Measurements from ENCODE around the gene SOX14. TPM values are rescaled to one million over a fixed set of nuclear protein-coding genes. Genes with fewer than 3 reads are reported as not detected.

Gene SOX14
- polyA plus RNA-seq: not detected

DNA sequence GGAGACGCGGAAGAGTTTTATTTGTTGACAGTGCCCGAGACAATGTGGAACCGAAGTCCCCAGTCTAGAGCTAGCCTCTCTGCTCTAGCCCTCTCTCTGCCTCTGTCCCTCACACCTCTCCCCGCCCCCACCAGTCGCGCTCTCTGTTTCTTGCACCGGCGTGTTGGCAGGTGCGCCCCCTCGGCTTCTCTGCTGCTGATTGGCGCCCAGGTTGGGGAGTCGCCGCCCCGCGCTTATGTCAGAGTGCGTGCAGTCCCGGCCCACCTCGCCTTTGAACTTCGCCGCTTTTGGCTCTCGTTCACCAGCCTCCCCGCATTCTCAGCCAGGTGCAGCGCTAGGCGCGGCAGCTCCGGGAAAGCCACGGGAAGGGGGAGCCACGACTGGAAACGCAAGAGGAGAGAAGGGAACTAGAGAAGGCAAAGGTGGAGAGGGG is at the start of gene SOX14:
Gene SOX14 (plus strand): TSS at position 315 of the 433 bp plus-strand sequence. CDS start 470 bp downstream, outside the sequence.
- Mint-ChIP-seq H3K4me3 (no peak within 1 kb of the TSS), H3K4me1 (peaks cover 0 to 1% (median 0%) of the 10 kb centered on the region in 3 donors), H3K36me3 (peaks cover 1% of the 10 kb centered on the region), H3K27ac (no peak within 1 kb of the TSS), H3K9me3 (no peaks in the 10 kb centered on the region), H3K27me3 (peaks cover 65% of the 10 kb centered on the region)

DNA sequence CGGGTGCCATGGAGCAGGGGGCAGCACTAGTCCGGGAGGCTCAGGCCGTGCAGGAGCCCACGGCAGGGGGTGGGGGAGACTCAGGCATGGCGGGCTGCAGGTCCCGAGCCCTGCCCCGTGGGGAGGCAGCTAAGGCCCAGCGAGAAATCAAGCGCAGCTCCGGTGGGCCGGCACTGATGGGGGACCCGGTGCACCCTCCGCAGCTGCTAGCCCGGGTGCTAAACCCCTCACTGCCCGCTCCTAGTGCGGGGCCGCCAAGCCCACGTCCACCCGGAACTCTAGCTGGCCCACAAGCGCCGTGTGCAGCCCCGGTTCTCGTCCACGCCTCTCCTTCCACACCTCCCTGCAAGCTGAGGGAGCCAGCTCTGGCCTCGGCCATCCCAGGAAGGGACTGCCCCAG is 49.6 kb upstream of the SOX14 start:
- H3K4me3 Mint-ChIP-seq: no peak overlapping the region
- H3K27me3 Mint-ChIP-seq: no peaks in the 10 kb centered on the region
- no peak overlapping the region for H3K27ac Mint-ChIP-seq
- H3K36me3 Mint-ChIP-seq: peaks cover 2% of the 10 kb centered on the region
- H3K4me1 Mint-ChIP-seq: no peaks in the 10 kb centered on the region
- peaks cover 5 to 29% (median 12%) of the 10 kb centered on the region in 3 donors for H3K9me3 Mint-ChIP-seq

DNA sequence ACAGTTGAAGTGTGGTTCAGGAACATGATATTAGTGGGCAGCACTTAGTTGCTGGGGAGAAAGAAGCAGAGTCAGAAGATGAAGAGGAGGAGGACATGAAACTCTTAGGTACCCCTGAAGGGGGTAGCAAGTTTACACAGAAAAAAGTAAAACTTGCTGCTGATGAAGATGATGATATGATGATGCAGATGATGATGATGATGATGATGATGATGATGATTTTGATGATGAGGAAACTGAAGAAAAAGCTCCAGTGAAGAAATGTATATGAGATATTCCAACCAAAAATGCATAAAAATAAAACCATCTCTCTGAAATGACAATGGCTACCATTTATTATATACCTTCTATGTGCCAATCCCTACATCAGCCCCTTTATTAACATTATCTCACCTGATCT is 39.9 kb upstream of the SOX14 start:
- H3K27me3 Mint-ChIP-seq: no peaks in the 10 kb centered on the region
- no peaks in the 10 kb centered on the region for H3K36me3 Mint-ChIP-seq
- H3K4me3 Mint-ChIP-seq: no peak overlapping the region
- peak overlapping the region in 1 of 3 donors; percentile 71 for H3K27ac Mint-ChIP-seq
- H3K9me3 Mint-ChIP-seq: peaks cover 3 to 16% (median 4%) of the 10 kb centered on the region in 3 donors
- H3K4me1 Mint-ChIP-seq: no peaks in the 10 kb centered on the region

DNA sequence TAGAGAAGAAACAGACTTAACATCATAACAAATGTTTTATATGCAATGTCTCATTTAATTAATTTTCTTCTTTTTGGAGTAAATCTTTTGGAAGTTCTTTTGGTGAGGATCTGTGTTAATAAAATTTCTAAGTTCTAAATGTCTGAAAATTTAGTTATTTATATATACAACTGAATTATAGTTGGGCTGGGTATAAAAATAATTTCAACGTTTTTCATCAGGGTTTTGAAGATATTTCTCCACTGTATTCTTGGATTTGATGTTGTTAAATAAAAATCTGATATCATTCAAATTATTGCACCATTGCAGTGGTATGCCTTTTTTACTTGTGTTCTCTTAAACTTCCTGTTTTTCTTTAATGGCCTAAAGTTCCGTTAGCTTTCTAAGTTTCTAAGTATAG is 26.9 kb upstream of the SOX14 start:
- Mint-ChIP-seq H3K4me3 (no peak overlapping the region), H3K27ac (peak overlapping the region in 1 of 3 donors; percentile 15), H3K27me3 (no peaks in the 10 kb centered on the region), H3K36me3 (no peaks in the 10 kb centered on the region), H3K9me3 (peaks cover 12 to 35% (median 18%) of the 10 kb centered on the region in 3 donors), H3K4me1 (no peaks in the 10 kb centered on the region)

DNA sequence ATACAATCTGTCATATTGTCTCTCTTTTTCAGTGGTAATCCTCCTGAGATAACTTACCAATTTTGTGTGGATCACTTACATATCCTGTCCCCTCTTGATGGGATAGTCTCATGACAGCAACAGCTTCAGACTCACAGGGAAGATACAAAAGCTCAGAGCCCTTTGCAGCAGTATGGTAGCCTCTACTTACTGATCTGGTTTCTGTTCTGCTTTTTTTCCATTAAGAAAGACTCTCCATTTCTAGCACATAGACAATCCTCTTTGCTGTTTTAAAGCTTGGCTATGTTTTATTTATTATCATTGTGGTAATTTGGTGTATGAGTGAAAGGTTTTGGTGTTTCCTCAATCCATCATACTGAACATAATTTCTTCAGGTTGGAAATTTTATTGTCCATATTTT is 25.4 kb upstream of the SOX14 start:
- no peak overlapping the region for H3K27ac Mint-ChIP-seq
- H3K27me3 Mint-ChIP-seq: no peaks in the 10 kb centered on the region
- peaks cover 8 to 31% (median 18%) of the 10 kb centered on the region in 3 donors for H3K9me3 Mint-ChIP-seq
- H3K4me3 Mint-ChIP-seq: no peak overlapping the region
- peaks cover 1% of the 10 kb centered on the region for H3K36me3 Mint-ChIP-seq
- no peaks in the 10 kb centered on the region for H3K4me1 Mint-ChIP-seq

DNA sequence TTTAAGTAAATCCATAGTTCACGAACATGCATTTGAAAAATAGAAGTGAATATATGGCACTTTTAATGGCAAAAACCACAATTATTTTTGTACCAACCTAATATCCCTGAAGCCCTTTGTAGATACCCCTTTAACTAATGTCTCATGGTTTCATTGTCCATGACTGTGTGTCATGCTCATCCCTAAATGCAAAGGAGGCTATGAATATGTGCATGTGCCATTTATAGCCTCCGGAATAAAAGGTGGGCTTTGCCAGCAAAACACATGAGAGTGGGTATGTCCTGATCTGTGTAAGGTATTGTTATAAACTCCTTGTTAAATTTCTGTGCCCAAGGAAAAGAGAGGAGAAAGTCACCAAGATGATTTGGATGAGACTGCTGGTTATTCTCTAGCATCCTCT is 20.5 kb upstream of the SOX14 start:
- Mint-ChIP-seq H3K36me3 (peaks cover 1% of the 10 kb centered on the region), H3K9me3 (peaks cover 1 to 2% (median 2%) of the 10 kb centered on the region in 3 donors), H3K4me1 (no peaks in the 10 kb centered on the region), H3K4me3 (no peak overlapping the region), H3K27ac (no peak overlapping the region), H3K27me3 (no peaks in the 10 kb centered on the region)

DNA sequence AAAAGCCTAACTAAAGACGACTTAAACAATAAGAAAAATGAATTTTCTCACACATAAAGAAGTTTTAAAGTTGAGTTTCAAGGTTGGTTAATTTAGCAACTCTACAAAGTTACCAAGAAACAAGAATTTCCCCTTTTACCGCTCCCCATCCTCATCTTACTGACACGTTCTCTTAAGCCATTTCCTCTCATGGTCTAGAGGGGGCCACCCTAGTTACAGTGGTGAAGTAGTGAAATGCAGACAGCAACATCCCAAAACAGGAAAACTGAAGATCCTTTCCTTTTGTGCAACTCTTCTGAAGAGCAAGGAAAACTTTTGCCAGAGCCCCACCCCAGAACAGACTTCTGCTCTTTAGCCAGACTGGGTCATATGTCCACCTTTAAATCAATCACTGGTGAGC is 17.3 kb upstream of the SOX14 start:
- Mint-ChIP-seq H3K4me1 (peaks cover 0 to 2% (median 0%) of the 10 kb centered on the region in 3 donors), H3K9me3 (no peaks in the 10 kb centered on the region), H3K36me3 (peaks cover 1% of the 10 kb centered on the region), H3K27me3 (no peaks in the 10 kb centered on the region), H3K4me3 (no peak overlapping the region), H3K27ac (no peak overlapping the region)

DNA sequence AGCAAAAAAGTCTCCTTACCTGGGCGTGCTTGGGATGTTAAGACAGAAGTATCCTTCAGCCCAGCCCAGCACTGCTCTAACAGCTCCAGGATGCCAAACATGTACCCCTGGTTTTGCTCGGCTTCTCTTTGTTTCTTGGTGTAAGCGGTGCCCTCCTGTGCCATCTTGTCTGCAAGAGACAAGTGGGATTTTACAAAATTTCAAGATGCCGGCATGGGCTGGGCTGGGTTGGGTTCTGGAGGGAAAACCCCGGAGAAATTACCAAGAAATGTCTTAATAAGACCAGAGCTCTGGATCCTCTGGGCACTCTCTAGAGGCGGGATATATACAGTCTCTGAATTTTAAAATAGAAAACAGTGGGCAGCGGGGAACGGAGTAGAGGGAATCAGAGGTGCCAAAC is 4.6 kb upstream of the SOX14 start:
- peaks cover 3% of the 10 kb centered on the region for H3K36me3 Mint-ChIP-seq
- H3K9me3 Mint-ChIP-seq: peaks cover 0 to 5% (median 0%) of the 10 kb centered on the region in 3 donors
- H3K4me3 Mint-ChIP-seq: no peak overlapping the region
- H3K27ac Mint-ChIP-seq: no peak overlapping the region
- no peaks in the 10 kb centered on the region for H3K4me1 Mint-ChIP-seq
- H3K27me3 Mint-ChIP-seq: peaks cover 35% of the 10 kb centered on the region

DNA sequence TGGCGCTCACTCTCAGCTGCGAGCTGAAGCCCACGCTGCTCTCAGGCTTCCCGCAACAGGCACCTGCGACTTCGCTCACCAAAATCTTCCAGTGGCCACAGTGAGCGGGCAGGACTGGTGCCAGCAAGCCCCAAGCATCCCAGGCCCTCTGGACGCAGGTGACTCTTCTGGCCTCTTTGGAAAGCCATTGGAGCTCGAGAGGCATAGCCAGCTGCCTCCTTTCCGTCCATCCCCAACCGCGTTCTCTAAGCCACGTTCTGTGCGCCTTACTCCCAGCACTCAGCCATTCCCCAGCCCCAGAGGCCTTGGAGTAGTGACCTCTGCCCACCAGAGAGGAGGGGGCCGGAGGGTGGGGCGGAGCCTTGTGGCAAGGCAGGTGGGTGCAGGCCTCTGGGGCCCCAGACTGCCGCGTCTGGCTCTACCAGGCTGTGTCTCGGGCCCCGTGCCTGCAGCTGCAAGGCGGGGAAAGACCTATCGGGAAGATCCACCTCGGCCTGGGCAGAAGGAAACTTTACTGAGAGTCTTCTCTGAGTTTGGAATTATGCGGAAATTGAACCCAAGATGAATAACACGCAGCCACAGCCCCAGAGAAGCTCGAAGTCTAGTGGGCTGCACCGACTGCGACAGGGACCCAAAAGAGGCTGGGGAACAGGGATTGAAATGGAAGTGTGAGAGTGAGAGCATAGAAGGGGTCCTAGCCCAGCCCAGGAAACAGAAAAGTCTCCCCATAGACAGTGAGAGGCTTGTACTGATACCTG is 3.6 kb upstream of the SOX14 start:
- Mint-ChIP-seq H3K27me3 (peaks cover 37% of the 10 kb centered on the region), H3K4me1 (no peaks in the 10 kb centered on the region), H3K4me3 (no peak overlapping the region), H3K9me3 (peaks cover 0 to 2% (median 0%) of the 10 kb centered on the region in 3 donors), H3K36me3 (peaks cover 3% of the 10 kb centered on the region), H3K27ac (no peak overlapping the region)

DNA sequence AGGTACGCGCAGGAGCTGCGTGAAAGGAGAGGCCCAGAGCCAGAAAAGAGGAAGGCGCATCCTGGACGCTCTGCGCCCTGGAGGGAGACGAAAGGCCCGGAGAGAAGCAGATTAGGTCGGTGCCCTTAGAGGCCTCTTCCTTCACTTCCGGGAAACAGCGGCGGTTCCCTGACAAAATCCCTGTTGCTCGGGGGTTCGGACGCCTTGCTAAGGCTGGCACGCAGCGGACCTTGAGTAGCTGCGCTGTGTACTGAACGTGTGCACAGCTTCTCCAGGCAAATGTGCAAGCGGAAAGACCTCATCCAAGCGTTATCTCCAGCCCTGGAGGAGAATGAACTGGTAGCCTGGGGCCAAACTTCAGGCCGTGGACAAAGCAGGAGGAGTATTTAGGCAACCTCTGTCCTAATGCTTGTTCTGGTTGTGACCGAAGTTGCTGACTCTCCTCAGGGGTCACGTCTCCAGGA is 3.0 kb upstream of the SOX14 start:
- no peak overlapping the region for H3K27ac Mint-ChIP-seq
- peaks cover 0 to 1% (median 0%) of the 10 kb centered on the region in 3 donors for H3K4me1 Mint-ChIP-seq
- H3K36me3 Mint-ChIP-seq: peaks cover 3% of the 10 kb centered on the region
- no peak overlapping the region for H3K4me3 Mint-ChIP-seq
- peaks cover 0 to 2% (median 0%) of the 10 kb centered on the region in 3 donors for H3K9me3 Mint-ChIP-seq
- peaks cover 44% of the 10 kb centered on the region for H3K27me3 Mint-ChIP-seq

DNA sequence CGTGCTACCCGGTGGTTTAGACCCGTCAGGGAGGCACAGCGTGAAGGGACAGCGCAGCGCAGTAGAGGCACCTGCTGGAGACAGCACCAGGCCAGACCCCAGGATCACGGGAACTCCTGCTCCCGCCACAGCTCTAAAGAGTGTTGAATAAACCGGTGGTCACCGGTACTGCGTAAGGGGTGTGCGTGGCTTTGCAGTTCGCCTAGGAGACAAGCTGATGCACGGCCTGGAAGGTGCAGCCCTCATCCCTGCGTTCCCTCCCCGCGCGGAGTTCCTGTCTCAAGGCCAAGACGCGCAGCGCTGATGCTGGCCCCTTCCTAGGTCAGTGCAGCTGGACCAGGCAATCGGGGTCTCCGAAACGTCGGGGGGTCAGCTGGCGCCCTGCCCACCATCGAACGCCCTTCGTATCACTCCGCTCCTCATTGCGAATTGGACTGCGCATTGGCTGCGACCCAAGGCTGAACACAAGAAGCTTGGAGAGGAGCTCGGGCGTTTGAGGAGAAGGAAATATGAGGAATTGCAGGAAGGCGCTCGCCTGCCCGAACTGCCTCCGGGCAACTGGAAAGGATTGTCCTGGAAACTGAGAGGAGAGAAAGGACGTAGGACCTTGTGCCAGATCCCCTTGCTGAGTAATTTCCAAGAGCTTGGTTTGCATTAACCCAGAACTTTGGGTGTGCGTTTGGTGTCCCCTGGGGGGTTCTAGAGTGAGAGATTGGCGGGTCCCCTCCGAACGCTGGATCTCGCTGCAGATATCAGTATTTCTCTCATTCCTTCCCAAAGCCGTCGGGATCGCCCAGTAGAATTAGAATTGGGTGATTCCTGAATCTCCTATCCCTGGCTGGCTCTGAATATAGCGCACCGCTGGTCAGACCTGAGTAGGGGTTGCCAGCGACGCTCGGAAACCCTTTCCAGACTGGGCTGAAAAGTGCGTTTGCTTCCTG is 2.3 kb upstream of the SOX14 start:
- Mint-ChIP-seq H3K36me3 (peaks cover 1% of the 10 kb centered on the region), H3K27me3 (peaks cover 49% of the 10 kb centered on the region), H3K4me3 (no peak overlapping the region)

DNA sequence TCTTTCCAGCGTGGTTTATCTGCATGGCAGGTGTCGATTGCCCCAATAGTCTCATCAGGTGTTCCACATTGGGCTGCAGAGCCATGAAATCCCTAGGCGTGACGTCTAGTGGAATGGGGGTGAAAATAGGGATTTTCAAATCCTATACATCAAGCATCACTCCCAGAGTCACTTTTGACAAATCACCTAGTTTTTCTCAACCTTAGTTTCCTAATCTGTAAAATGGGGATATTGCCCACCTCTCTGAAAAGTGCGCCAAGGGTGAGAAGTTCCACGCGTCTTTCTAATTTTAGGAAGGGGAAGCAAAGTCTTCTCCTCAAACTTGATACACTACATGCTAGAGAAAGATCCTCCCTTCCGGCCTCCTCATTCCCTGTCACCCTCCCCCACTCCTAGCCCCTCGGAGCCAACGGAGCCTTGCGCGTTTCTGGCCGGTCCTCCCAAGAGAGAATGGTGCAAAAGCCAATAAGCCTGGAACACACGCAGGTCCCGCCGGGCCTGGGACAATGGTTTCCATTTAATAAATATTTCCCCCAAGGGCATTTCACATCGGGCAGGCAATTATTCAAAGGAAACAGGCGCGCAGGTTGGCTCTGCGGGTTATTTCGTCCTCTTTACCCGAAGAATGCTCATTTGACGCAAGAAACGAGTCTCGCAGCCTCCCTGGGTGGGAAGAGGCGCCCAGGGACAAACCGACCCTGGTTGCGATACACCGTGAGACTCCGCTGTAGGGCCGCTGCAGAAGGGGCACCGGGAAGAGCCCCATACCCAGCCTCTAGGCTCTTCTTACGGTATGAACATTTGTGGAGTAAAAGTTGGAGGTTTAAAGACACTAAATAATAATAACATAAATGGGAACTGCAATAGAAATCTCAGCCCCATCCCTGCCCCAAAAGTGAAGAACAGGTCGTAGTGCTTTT is 1.2 kb upstream of the SOX14 start:
- Mint-ChIP-seq H3K36me3 (peaks cover 1% of the 10 kb centered on the region), H3K4me3 (no peak overlapping the region), H3K9me3 (no peaks in the 10 kb centered on the region), H3K27ac (no peak overlapping the region), H3K27me3 (peaks cover 57% of the 10 kb centered on the region), H3K4me1 (peaks cover 0 to 1% (median 0%) of the 10 kb centered on the region in 3 donors)

More for the DNA sequence above, 2.3 kb upstream of the SOX14 start:
- Mint-ChIP-seq H3K4me1 (peaks cover 0 to 1% (median 0%) of the 10 kb centered on the region in 3 donors), H3K9me3 (peaks cover 0 to 1% (median 0%) of the 10 kb centered on the region in 3 donors), H3K27ac (no peak overlapping the region)

DNA sequence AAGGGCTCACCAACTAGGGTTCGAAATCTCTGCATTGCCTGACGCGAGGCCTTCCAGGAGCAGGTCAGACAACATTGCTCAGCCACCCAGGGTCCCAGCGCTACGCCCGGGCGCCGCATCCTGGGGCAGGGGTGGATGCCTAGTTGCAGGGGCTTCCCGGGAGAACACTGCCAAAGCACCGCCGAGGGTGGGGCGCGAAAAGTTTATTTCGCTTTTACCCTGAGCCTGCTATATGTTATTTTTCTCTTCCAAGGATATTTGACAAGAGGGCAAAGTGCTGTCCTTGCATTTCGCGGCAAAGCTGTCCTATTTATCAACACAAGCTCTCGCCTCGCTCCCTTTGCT is 549 bp upstream of the SOX14 start:
- Mint-ChIP-seq H3K9me3 (no peaks in the 10 kb centered on the region), H3K4me3 (no peak overlapping the region), H3K27ac (no peak overlapping the region), H3K27me3 (peaks cover 63% of the 10 kb centered on the region), H3K36me3 (peaks cover 1% of the 10 kb centered on the region), H3K4me1 (peaks cover 0 to 1% (median 0%) of the 10 kb centered on the region in 3 donors)

DNA sequence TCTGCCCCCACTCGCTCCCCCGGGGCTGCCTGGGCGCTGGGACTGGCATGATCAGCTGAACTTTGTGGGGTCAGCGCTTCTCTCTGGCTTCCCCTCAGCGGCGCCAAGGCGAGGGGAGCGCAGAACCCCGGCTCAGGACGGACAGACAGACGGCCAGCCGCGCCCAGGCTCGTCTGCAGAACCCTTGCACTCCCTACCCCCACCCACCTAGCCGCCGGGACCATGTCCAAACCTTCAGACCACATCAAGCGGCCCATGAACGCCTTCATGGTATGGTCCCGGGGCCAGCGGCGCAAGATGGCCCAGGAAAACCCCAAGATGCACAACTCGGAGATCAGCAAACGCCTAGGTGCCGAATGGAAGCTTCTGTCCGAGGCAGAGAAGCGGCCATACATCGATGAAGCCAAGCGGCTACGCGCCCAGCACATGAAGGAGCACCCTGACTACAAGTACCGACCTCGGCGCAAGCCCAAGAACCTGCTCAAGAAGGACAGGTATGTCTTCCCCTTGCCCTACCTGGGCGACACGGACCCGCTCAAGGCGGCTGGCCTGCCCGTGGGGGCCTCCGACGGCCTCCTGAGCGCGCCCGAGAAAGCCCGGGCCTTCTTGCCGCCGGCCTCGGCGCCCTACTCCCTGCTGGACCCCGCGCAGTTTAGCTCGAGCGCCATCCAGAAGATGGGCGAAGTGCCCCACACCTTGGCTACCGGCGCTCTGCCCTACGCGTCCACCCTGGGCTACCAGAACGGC is 621 bp downstream of the SOX14 start:
- Mint-ChIP-seq H3K4me3 (no peak overlapping the region), H3K4me1 (peaks cover 0 to 1% (median 1%) of the 10 kb centered on the region in 3 donors), H3K9me3 (no peaks in the 10 kb centered on the region), H3K27me3 (peaks cover 71% of the 10 kb centered on the region), H3K27ac (no peak overlapping the region), H3K36me3 (peaks cover 1% of the 10 kb centered on the region)
